OCI-LY1 (cell line): ENCODE results near the gene SLAMF8.

Experiments used
- H2AFZ ChIP-seq: fragments of 200-600 bp; sonication (generic), shearing (Covaris generic); 2 replicates; pipeline ENCODE4 v1.6.0; 2014; ENCODE audit warnings: antibody characterized with exemption, mild to moderate bottlenecking, low read length
- H3F3A ChIP-seq: fragments of 200-600 bp; sonication (generic), shearing (Covaris generic); 2 replicates; pipeline ENCODE4 v1.6.0; 2014; ENCODE audit warnings: mild to moderate bottlenecking, antibody characterized with exemption, low read length, moderate library complexity; ENCODE audit not compliant: insufficient read depth
- H3K27ac ChIP-seq: fragments of 200-600 bp; sonication (generic); 2 replicates; pipeline ENCODE4 v1.5.1; 2014; ENCODE audit warnings: low read length, mixed run types, mild to moderate bottlenecking, low read depth; ENCODE audit not compliant: poor library complexity, severe bottlenecking
- H3K27me3 ChIP-seq: fragments of 200-600 bp; sonication (generic); 2 replicates; pipeline ENCODE4 v1.6.0; 2014; ENCODE audit warnings: antibody characterized with exemption, mild to moderate bottlenecking, low read length, moderate library complexity; ENCODE audit not compliant: insufficient read depth
- H3K36me3 ChIP-seq: fragments of 200-600 bp; sonication (generic); 2 replicates; pipeline ENCODE4 v1.6.1; 2014; ENCODE audit warnings: mild to moderate bottlenecking, antibody characterized with exemption, low read length, moderate library complexity, mixed read lengths; ENCODE audit not compliant: insufficient read depth
- H3K4me1 ChIP-seq: fragments of 200-600 bp; sonication (generic); 2 replicates; pipeline ENCODE4 v1.5.1; 2014; ENCODE audit warnings: mild to moderate bottlenecking, low read length, moderate library complexity; ENCODE audit not compliant: insufficient read depth, severe bottlenecking
- H3K4me2 ChIP-seq: fragments of 200-600 bp; sonication (generic), shearing (Covaris generic); 2 replicates; pipeline ENCODE4 v1.6.1; 2014; ENCODE audit warnings: low read length
- H3K4me3 ChIP-seq: fragments of 200-600 bp; sonication (generic); 2 replicates; pipeline ENCODE4 v1.5.1; 2014; ENCODE audit warnings: low read length, low read depth, mild to moderate bottlenecking, mixed read lengths; ENCODE audit not compliant: poor library complexity, severe bottlenecking
- H3K79me2 ChIP-seq: fragments of 200-600 bp; shearing (Covaris generic); 2 replicates; pipeline ENCODE4 v1.6.1; 2016; ENCODE audit warnings: mixed run types, low read length, mixed read lengths; ENCODE audit not compliant: insufficient read depth
- H3K9ac ChIP-seq: fragments of 200-600 bp; sonication (generic), shearing (Covaris generic); 2 replicates; pipeline ENCODE4 v1.6.1; 2014; ENCODE audit warnings: mild to moderate bottlenecking, low read length, mixed read lengths
- H3K9me2 ChIP-seq: fragments of 200-600 bp; sonication (generic), shearing (Covaris generic); 2 replicates; pipeline ENCODE4 v1.6.1; 2014; ENCODE audit warnings: low read depth, mild to moderate bottlenecking, low read length, mixed read lengths
- H3K9me3 ChIP-seq: fragments of 200-600 bp; shearing (Covaris generic); 2 replicates; pipeline ENCODE4 v1.6.1; 2014; ENCODE audit warnings: low read length, mixed read lengths
- H4K20me1 ChIP-seq: fragments of 200-600 bp; sonication (generic), shearing (Covaris generic); 2 replicates; pipeline ENCODE4 v1.6.0; 2016; ENCODE audit warnings: mild to moderate bottlenecking, low read length; ENCODE audit not compliant: insufficient read depth
- EZH2 ChIP-seq: fragments of 200-600 bp; sonication (generic), shearing (Covaris generic); IDR thresholded peaks from 2 replicates; pipeline ENCODE4 v1.8.0; 2017; ENCODE audit warnings: borderline replicate concordance, mixed run types, mild to moderate bottlenecking, antibody characterized with exemption, low read length, moderate library complexity, mixed read lengths
- TF ChIP-seq, protein P1 (sequence below): fragments of 200-600 bp; sonication (generic), shearing (Covaris generic); IDR thresholded peaks from 2 replicates; pipeline ENCODE4 v1.5.1; 2017; ENCODE audit warnings: mild to moderate bottlenecking, antibody characterized with exemption, low read length, moderate library complexity, mixed read lengths

SLAMF8 gene

GRCh38 chr1:159873530-159874143 is 47.0 kb downstream of the SLAMF8 start:
- H3K4me3 ChIP-seq, result no peak overlapping the region
- no peaks in the 10 kb centered on the region; the same call in 1 of the 2 replicates for H3K27me3 ChIP-seq

DNA sequence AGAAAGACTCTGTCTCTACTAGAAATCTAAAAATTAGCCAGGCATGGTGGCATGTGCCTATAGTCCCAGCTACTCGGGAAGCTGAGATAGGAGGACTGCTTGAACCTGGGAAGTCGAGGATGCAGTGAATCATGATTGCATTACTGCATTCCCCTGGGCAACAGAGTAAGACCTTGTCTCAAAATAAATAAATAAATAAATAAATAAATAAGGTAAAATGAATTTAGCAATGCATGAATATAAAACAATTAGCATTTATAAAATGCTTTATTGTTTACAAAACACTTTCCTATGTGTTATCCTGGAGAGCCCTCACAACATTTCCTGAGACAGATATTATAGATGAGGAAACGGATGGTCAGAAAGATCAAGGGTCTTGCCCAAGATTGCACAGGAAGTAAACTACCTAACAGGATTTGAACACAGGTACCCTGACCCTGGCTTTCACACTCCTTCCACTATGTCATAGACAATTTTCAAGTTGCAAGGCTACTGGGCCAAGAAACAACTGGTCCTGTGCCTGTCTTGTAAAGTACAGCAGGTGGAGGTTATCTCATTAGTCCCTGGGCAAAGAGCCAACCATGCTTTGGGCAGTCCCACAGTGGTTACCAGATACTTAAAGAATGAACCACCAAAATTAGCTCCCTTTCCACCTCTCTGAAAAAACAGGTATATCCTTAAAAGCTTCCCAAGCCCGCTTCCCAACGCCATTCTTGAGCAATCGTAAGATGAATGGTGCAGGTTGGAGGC is 51.2 kb downstream of the SLAMF8 start:
- H3K9me2 ChIP-seq, result no peaks in the 10 kb centered on the region
- H3K36me3 ChIP-seq, result no peaks in the 10 kb centered on the region
- H2AFZ ChIP-seq, result no peak overlapping the region
- H3K27ac ChIP-seq, result no peak overlapping the region
- no peaks in the 10 kb centered on the region; the same call in 1 of the 2 replicates for H3K27me3 ChIP-seq
- H3F3A ChIP-seq, result no peaks in the 10 kb centered on the region
- no peaks in the 10 kb centered on the region for H3K4me1 ChIP-seq
- no peaks in the 10 kb centered on the region for H3K79me2 ChIP-seq
- H4K20me1 ChIP-seq, result no peaks in the 10 kb centered on the region
- TF ChIP-seq, protein P1, sequence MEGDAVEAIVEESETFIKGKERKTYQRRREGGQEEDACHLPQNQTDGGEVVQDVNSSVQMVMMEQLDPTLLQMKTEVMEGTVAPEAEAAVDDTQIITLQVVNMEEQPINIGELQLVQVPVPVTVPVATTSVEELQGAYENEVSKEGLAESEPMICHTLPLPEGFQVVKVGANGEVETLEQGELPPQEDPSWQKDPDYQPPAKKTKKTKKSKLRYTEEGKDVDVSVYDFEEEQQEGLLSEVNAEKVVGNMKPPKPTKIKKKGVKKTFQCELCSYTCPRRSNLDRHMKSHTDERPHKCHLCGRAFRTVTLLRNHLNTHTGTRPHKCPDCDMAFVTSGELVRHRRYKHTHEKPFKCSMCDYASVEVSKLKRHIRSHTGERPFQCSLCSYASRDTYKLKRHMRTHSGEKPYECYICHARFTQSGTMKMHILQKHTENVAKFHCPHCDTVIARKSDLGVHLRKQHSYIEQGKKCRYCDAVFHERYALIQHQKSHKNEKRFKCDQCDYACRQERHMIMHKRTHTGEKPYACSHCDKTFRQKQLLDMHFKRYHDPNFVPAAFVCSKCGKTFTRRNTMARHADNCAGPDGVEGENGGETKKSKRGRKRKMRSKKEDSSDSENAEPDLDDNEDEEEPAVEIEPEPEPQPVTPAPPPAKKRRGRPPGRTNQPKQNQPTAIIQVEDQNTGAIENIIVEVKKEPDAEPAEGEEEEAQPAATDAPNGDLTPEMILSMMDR, result no peak
- TF ChIP-seq EZH2, result no peak
- H3K9me3 ChIP-seq, result no peaks in the 10 kb centered on the region
- no peak overlapping the region for H3K4me2 ChIP-seq
- H3K9ac ChIP-seq, result no peak overlapping the region
- H3K4me3 ChIP-seq, result no peak overlapping the region

More at GRCh38 chr1:159873530-159874143, 47.0 kb downstream of the SLAMF8 start:
- no peak overlapping the region for H3K9ac ChIP-seq
- H3F3A ChIP-seq, result no peaks in the 10 kb centered on the region
- no peak overlapping the region for H3K27ac ChIP-seq
- no peaks in the 10 kb centered on the region for H3K79me2 ChIP-seq
- no peak overlapping the region for H2AFZ ChIP-seq
- no peak overlapping the region for H3K4me2 ChIP-seq
- TF ChIP-seq, protein P1, result no peak
- TF ChIP-seq EZH2, result no peak
- no peaks in the 10 kb centered on the region for H3K9me2 ChIP-seq
- no peaks in the 10 kb centered on the region for H3K9me3 ChIP-seq
- no peaks in the 10 kb centered on the region for H4K20me1 ChIP-seq
- no peaks in the 10 kb centered on the region for H3K4me1 ChIP-seq
- no peaks in the 10 kb centered on the region for H3K36me3 ChIP-seq

DNA sequence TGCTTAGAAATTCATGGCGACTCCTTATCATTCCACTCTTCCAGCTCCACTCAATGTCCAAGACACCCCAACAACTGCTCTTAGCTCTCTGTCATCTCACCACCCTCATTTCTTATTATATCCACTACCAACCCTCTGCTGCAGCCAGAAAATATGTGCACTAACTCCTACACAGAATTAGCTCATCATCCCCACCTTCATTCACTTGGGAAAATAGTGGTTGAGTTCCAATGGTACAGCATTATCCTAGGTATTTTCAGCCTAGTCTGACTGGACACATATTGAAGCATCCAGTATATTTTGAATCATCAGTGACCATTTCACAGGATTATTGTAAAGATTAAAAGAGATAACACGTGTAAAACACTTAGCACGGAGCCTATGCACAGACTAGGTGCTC is 52.5 kb downstream of the SLAMF8 start:
- no peak overlapping the region for H3K27ac ChIP-seq
- H3K36me3 ChIP-seq, result no peaks in the 10 kb centered on the region
- TF ChIP-seq, protein P1, result no peak
- TF ChIP-seq EZH2, result no peak
- no peaks in the 10 kb centered on the region for H4K20me1 ChIP-seq
- no peaks in the 10 kb centered on the region for H3K4me1 ChIP-seq
- H3K9me2 ChIP-seq, result no peaks in the 10 kb centered on the region
- H3K27me3 ChIP-seq, result no peaks in the 10 kb centered on the region; the same call in 1 of the 2 replicates
- H2AFZ ChIP-seq, result no peak overlapping the region
- H3F3A ChIP-seq, result no peaks in the 10 kb centered on the region
- no peaks in the 10 kb centered on the region for H3K9me3 ChIP-seq
- H3K9ac ChIP-seq, result no peak overlapping the region
- no peak overlapping the region for H3K4me2 ChIP-seq
- H3K79me2 ChIP-seq, result no peaks in the 10 kb centered on the region
- H3K4me3 ChIP-seq, result no peak overlapping the region
